GM19324 (cell line): ENCODE data around the gene HILPDA.
"Not testable (repeated sequence)": the region's sequence is repeated elsewhere in the genome, so short reads cannot be mapped to it uniquely, and the experiment has no call there.

Experiments
- ATAC-seq: cut with Tn5 transposase; IDR thresholded peaks from one replicate; pipeline ENCODE4 v1.9.1; 2021; ENCODE audit warnings: mild to moderate bottlenecking, moderate library complexity; ENCODE audit not compliant: unreplicated experiment, low FRiP score

HILPDA gene

GRCh38 chr7:128459394-128459878 lies 3.8 kb downstream of the HILPDA start:
- ATAC-seq, result peak; percentile 44

- no peak for ATAC-seq
Measured at GRCh38 chr7:128462460-128462859, 6.8 kb downstream of the HILPDA start.

- ATAC-seq, result not testable (repeated sequence)
Measured at GRCh38 chr7:128463345-128463744, 7.7 kb downstream of the HILPDA start.

- not testable (repeated sequence) for ATAC-seq
Measured at GRCh38 chr7:128463933-128464332, 8.3 kb downstream of the HILPDA start.

GRCh38 chr7:128466871-128467270 lies 11.2 kb downstream of the HILPDA start:
- not testable (repeated sequence) for ATAC-seq

GRCh38 chr7:128476402-128477335 lies 21.0 kb downstream of the HILPDA start, which contains the start of gene METTL2B:
Gene METTL2B, plus strand, starts transcription at chr7:128476748. Its CDS starts 18 bp downstream, at chr7:128476766.
- ATAC-seq, result peak; percentile 95

GRCh38 chr7:128477336-128477690 lies 21.6 kb downstream of the HILPDA start:
- ATAC-seq, result not testable (repeated sequence)

GRCh38 chr7:128479082-128479481 lies 23.4 kb downstream of the HILPDA start:
- ATAC-seq, result not testable (repeated sequence)

- not testable (repeated sequence) for ATAC-seq
Measured at GRCh38 chr7:128488134-128488533, 32.5 kb downstream of the HILPDA start.

- ATAC-seq, result no peak
Measured at GRCh38 chr7:128497405-128497804, 41.7 kb downstream of the HILPDA start.

GRCh38 chr7:128505416-128505815 lies 49.7 kb downstream of the HILPDA start:
- ATAC-seq, result not testable (repeated sequence)

GRCh38 chr7:128506819-128507218 lies 51.1 kb downstream of the HILPDA start:
- peak; percentile 59 for ATAC-seq

GRCh38 chr7:128507321-128507993 lies 51.8 kb downstream of the HILPDA start:
- ATAC-seq, result peak; percentile 42
